K562 (cell line): ENCODE data around the gene MMP11. TPM values are rescaled to one million over a fixed set of nuclear protein-coding genes. Genes with fewer than 3 reads are reported as not detected.
A peak's percentile ranks its signal among the peaks of the same experiment; 100 is the strongest.

Experiments used
- EP300 ChIP-seq: IDR thresholded peaks from 2 replicates; pipeline ENCODE4 v1.6.1; 2012; ENCODE audit warnings: low read length, improper control_type of control experiment
- MCM5 ChIP-seq: fragments of 450-650 bp; IDR thresholded peaks from 2 replicates; pipeline ENCODE4 v1.6.1; 2016; ENCODE audit warnings: low read depth
- SMAD4 ChIP-seq: fragments of 250-450 bp; sonication (Bioruptor Pico); conservative IDR thresholded peaks from 2 replicates; pipeline ENCODE4 v1.8.0; 2021; ENCODE audit warnings: inconsistent platforms, mild to moderate bottlenecking, moderate library complexity
- TRIM24 ChIP-seq, 2 experiments: fragments of 450-650 bp; IDR thresholded peaks; 2 replicates each; pipeline ENCODE4 v1.6.1; 2016
- polyA plus RNA-seq, 8 experiments: library from polyadenylated mRNA; depleted of rRNA in 4 of 8; stranded (reverse) in 5 of 8; unstranded in 3 of 8; fragments of >200 nt; fragmentation: Nextera tagmentation in 2 of 8; fragmentation: Illumina TruSeq in 1 of 8; extraction: Ambion mirVana in 2 of 8; extraction: Trizol in 1 of 8; gene quantifications; 2 replicates each; pipeline versions ENCODE4 v1.2.1 to v1.2.3, GENCODE V29; 2011 to 2014; ENCODE audit warnings: inconsistent platforms in 1 of 8, missing spikeins in 1 of 8
- total RNA-seq, 7 experiments: library from RNA; depleted of rRNA in 6 of 7; stranded (reverse); fragments of >200 nt in 6 of 7; fragmentation: Illumina TruSeq in 2 of 7; extraction: Trizol in 2 of 7; gene quantifications; 2 replicates each; pipeline versions ENCODE4 v1.2.1 to v1.2.3, GENCODE V29; 2011 to 2021; ENCODE audit warnings: low replicate concordance in 1 of 7
- TF ChIP-seq, protein P1 (sequence below): fragments of 450-650 bp; formaldehyde crosslinking; IDR thresholded peaks from 2 replicates; pipeline ENCODE4 v1.4.0; 2022; ENCODE audit warnings: mild to moderate bottlenecking, moderate library complexity
- TF ChIP-seq, protein P2 (sequence below), 2 experiments: fragments of 450-650 bp in 1 of 2; sonication (generic) in 1 of 2; formaldehyde crosslinking in 1 of 2; IDR thresholded peaks in 1 of 2; conservative IDR thresholded peaks in 1 of 2; 2 replicates each; pipeline versions ENCODE4 v1.6.1 to v1.8.1; 2016 to 2023; ENCODE audit warnings: mild to moderate bottlenecking in 2 of 2, moderate library complexity in 2 of 2, inconsistent platforms in 1 of 2, missing genetic modification reagents in 1 of 2

The MMP11 gene
- total and polyA plus RNA-seq, 9 of the 15 experiments (the other 6 are each of a cell fraction or from before 2014, with no cell fraction given): 0.14 to 1.8 (median 1.1) TPM; not detected in 2

DNA sequence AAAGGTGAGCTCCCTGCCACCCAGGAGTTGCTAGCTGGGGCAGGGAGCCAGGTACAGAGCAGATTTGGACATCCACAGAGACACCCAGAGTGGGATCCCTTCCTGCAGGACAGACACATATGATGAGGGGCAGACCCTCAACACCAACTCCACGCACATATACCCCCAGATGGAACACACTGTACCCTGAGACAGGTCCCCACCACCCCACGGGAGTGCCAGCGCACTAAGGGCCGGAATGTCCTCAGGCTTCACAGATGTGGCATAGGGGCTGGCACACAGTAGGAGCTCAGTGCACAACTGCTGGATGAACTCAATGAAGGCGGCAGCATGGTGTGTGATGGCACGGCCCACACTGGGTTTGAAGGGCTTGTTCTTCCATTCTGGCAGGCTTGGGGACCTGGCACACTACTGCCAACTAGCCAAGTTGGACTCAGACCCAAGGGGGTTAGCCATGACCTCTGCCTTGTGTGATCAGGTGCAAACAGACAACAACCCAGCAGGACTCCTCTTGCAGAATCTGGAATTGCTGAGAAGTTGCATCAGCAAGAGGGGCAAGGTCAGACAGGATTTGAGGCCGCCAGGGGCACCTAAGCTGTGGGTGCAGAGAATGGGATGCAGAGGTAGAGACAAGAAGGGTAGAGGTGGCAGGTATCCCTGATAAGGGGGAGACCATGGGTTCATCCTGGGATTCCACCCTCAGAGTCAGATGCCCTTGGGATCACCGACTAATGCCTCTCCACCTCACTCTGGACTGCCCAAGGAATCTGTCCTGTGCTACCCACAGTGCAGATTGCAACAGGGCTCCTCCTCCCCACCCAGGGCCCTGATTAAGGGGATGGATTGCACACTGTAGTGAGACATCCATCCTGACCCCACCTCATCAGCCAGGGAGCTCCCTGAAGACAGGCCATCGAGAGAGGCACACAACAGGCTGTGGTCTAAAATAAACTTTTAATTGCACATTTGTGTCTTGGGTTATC, 7.5 kb upstream of the MMP11 start (continued):
- TF ChIP-seq TRIM24 (IDR thresholded peaks at IDR 0.05) (no peak; a peak in 1 of 4 replicates), MCM5 (no peak), SMAD4 (CRISPR knock-in tag) (peak; percentile 66), EP300 (peak; percentile 14; the same call in 1 of the 2 replicates)
- TF ChIP-seq, protein P1, sequence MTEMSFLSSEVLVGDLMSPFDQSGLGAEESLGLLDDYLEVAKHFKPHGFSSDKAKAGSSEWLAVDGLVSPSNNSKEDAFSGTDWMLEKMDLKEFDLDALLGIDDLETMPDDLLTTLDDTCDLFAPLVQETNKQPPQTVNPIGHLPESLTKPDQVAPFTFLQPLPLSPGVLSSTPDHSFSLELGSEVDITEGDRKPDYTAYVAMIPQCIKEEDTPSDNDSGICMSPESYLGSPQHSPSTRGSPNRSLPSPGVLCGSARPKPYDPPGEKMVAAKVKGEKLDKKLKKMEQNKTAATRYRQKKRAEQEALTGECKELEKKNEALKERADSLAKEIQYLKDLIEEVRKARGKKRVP (CRISPR knock-in tag): peak; percentile 59; the same call in 1 of the 2 replicates
- TF ChIP-seq, protein P2, sequence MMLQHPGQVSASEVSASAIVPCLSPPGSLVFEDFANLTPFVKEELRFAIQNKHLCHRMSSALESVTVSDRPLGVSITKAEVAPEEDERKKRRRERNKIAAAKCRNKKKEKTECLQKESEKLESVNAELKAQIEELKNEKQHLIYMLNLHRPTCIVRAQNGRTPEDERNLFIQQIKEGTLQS (IDR thresholded peaks at IDR 0.05): peak; percentile 66; the same call in 1 of the 2 replicates
- TF ChIP-seq, protein P2 (CRISPR knock-in tag; conservative IDR thresholded peaks at IDR 0.05): no peak
